ENCODE measurements around the gene R3HDM4.
"Not testable (repeated sequence)": the region's sequence is repeated elsewhere in the genome, so short reads cannot be mapped to it uniquely, and the experiment has no call there.

R3HDM4 gene

GRCh38 chr19:913080-913748, at the start of gene R3HDM4:
TSS of gene R3HDM4 (minus strand) at chr19:913219. CDS start at chr19:913157, 62 bp downstream.
- peak; percentile 65 to 97 (median 81) for DNase-seq

GRCh38 chr19:961866-962620, 49.0 kb upstream of the R3HDM4 start:
- DNase-seq, result no peak
- intact Hi-C loops (cut with DNase I), result no loop called here

More at GRCh38 chr19:913080-913748, at the start of gene R3HDM4:
- intact Hi-C loops (cut with DNase I), result no loop called here

- intact Hi-C loops (cut with DNase I), result no loop called here
- DNase-seq, result no peak
Measured at GRCh38 chr19:960601-960938, 47.6 kb upstream of the R3HDM4 start.

- intact Hi-C loops (cut with DNase I), result no loop called here
- DNase-seq, result no peak
Measured at GRCh38 chr19:960020-960419, 47.0 kb upstream of the R3HDM4 start.

- DNase-seq, result peak in 8 of 10 donors; percentile 33 to 94 (median 60)
- intact Hi-C loops (cut with DNase I), result no loop called here
Measured at GRCh38 chr19:958967-959855, 46.2 kb upstream of the R3HDM4 start.

GRCh38 chr19:957578-957977, 44.6 kb upstream of the R3HDM4 start:
- DNase-seq; intact Hi-C loops (cut with DNase I): not testable (repeated sequence)

GRCh38 chr19:956766-957440, 43.9 kb upstream of the R3HDM4 start:
- intact Hi-C loops (cut with DNase I), result no loop called here

GRCh38 chr19:955803-956765, 43.1 kb upstream of the R3HDM4 start:
- intact Hi-C loops (cut with DNase I), result no loop called here
- no peak for DNase-seq

More at GRCh38 chr19:956766-957440, 43.9 kb upstream of the R3HDM4 start:
- no peak for DNase-seq

- intact Hi-C loops (cut with DNase I), result no loop called here
- no peak for DNase-seq
Measured at GRCh38 chr19:954672-955494, 41.9 kb upstream of the R3HDM4 start.

GRCh38 chr19:954272-954671, 41.3 kb upstream of the R3HDM4 start:
- intact Hi-C loops (cut with DNase I), result no loop called here
- DNase-seq, result no peak

GRCh38 chr19:953445-954271, 40.6 kb upstream of the R3HDM4 start:
- intact Hi-C loops (cut with DNase I), result no loop called here
- no peak for DNase-seq

GRCh38 chr19:952680-953444, 39.8 kb upstream of the R3HDM4 start:
- no peak for DNase-seq
- intact Hi-C loops (cut with DNase I), result no loop called here

- intact Hi-C loops (cut with DNase I), result no loop called here
- no peak for DNase-seq
Measured at GRCh38 chr19:952049-952679, 39.1 kb upstream of the R3HDM4 start.

GRCh38 chr19:950352-951066, 37.5 kb upstream of the R3HDM4 start:
- intact Hi-C loops (cut with DNase I), result no loop called here
- no peak for DNase-seq

- no peak for DNase-seq
- intact Hi-C loops (cut with DNase I), result no loop called here
Measured at GRCh38 chr19:948842-949496, 36.0 kb upstream of the R3HDM4 start.

All from posterior cingulate gyrus (tissue), 11 donors.